Nephron progenitor cell (in vitro differentiated cells): ENCODE measurements around the gene GNMT.
"Not testable (repeated sequence)": the region's sequence is repeated elsewhere in the genome, so short reads cannot be mapped to it uniquely, and the experiment has no call there.

Experiments used
- DNase-seq: peaks from one replicate; pipeline ENCODE4 v3.0.0; 2021
- H3K27ac Mint-ChIP-seq: 2 replicates; pipeline ENCODE4 v1.8.0; 2021; ENCODE audit warnings: mild to moderate bottlenecking, moderate library complexity, mixed read lengths
- H3K27me3 Mint-ChIP-seq: 2 replicates; pipeline ENCODE4 v1.8.0; 2021; ENCODE audit warnings: mild to moderate bottlenecking, low read depth, mixed read lengths; ENCODE audit not compliant: poor library complexity
- H3K36me3 Mint-ChIP-seq: 2 replicates; pipeline ENCODE4 v1.8.0; 2021; ENCODE audit warnings: low read depth, mixed read lengths
- H3K4me1 Mint-ChIP-seq: 2 replicates; pipeline ENCODE4 v1.8.0; 2021; ENCODE audit warnings: mixed read lengths
- H3K4me3 Mint-ChIP-seq: 2 replicates; pipeline ENCODE4 v1.8.0; 2021; ENCODE audit warnings: mild to moderate bottlenecking, moderate library complexity, mixed read lengths
- H3K9me3 Mint-ChIP-seq: 2 replicates; pipeline ENCODE4 v1.8.0; 2021; ENCODE audit warnings: mild to moderate bottlenecking, moderate library complexity, mixed read lengths
- TF ChIP-seq, protein P1 (sequence below): fragments of 200-600 bp; sonication (generic); IDR thresholded peaks from 2 replicates; pipeline ENCODE4 v1.5.0; 2021; ENCODE audit warnings: antibody characterized with exemption

The GNMT gene

DNA sequence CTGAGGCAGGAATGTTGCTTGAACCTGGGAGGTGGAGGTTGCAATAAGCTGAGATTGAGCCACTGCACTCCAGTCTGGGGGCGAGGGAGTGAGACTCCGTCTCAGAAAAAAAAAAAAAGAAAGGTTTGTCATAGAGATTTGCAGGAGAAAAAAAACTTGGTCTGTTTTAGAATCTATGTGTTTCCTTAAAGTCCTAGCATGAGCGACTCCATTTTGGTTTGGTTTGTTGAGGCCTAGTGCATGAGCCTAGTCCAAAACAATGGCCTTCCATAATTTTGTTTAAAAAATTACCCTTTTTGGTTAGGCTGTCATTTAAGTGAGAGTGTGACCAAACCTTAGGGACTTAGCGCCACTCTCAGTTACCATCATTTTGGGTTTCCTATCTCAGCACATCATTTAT lies 8.2 kb upstream of the GNMT start:
- Mint-ChIP-seq H3K36me3 (peaks cover 4% of the 10 kb centered on the region), H3K4me1 (peaks cover 8% of the 10 kb centered on the region), H3K4me3 (no peak overlapping the region), H3K9me3 (no peaks in the 10 kb centered on the region), H3K27me3 (peaks cover 11% of the 10 kb centered on the region), H3K27ac (no peak overlapping the region)
- DNase-seq, result no peak
- TF ChIP-seq, protein P1, sequence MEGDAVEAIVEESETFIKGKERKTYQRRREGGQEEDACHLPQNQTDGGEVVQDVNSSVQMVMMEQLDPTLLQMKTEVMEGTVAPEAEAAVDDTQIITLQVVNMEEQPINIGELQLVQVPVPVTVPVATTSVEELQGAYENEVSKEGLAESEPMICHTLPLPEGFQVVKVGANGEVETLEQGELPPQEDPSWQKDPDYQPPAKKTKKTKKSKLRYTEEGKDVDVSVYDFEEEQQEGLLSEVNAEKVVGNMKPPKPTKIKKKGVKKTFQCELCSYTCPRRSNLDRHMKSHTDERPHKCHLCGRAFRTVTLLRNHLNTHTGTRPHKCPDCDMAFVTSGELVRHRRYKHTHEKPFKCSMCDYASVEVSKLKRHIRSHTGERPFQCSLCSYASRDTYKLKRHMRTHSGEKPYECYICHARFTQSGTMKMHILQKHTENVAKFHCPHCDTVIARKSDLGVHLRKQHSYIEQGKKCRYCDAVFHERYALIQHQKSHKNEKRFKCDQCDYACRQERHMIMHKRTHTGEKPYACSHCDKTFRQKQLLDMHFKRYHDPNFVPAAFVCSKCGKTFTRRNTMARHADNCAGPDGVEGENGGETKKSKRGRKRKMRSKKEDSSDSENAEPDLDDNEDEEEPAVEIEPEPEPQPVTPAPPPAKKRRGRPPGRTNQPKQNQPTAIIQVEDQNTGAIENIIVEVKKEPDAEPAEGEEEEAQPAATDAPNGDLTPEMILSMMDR, result no peak

DNA sequence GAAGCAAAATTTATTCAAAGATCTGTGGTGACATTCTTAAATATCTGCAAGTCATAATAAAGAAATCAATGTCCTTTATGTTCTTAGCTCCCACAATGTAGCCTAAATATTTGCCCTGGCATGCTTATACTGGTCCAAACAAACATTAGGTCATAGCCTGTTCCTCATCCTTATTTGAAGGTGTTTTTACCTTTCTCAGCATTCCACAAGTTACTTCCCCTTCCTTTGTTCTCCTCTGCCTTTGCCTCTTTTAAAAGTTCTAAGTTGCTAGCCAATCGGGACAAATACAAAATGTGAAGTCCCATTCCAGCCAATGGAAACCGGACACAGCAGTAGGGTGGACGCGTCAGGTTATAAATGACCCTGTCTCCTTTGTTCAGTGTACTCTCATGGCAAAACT lies 6.1 kb upstream of the GNMT start:
- H3K4me1 Mint-ChIP-seq, H3K36me3 Mint-ChIP-seq, H3K4me3 Mint-ChIP-seq, H3K9me3 Mint-ChIP-seq, DNase-seq, H3K27ac Mint-ChIP-seq: not testable (repeated sequence)
- H3K27me3 Mint-ChIP-seq, result peaks cover 28% of the 10 kb centered on the region

- peaks cover 6% of the 10 kb centered on the region for H3K4me1 Mint-ChIP-seq
- peaks cover 3% of the 10 kb centered on the region for H3K9me3 Mint-ChIP-seq
- H3K27ac Mint-ChIP-seq, result no peak overlapping the region
- TF ChIP-seq, protein P1, result no peak
- H3K36me3 Mint-ChIP-seq, result peaks cover 17% of the 10 kb centered on the region
- peaks cover 59% of the 10 kb centered on the region for H3K27me3 Mint-ChIP-seq
- H3K4me3 Mint-ChIP-seq, result no peak overlapping the region
- no peak for DNase-seq
Measured at GRCh38 chr6:42958125-42958524, 2.4 kb upstream of the GNMT start.

DNA sequence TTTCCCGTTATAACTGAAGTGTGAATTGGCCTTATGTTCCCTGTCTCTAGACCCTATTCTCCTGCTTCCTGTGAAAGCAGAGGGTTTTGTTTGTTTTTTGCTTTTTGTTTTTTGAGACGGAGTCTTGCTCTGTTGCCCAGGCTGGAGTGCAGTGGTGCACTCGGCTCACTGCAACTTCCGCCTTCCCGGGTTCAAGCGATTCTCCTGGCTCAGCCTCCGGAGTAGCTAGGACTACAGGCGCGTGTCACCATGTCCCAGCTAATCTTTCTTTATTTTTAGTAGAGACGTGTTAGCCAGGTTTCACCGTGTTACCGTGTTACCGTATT lies 674 bp upstream of the GNMT start:
- peaks cover 17% of the 10 kb centered on the region for H3K36me3 Mint-ChIP-seq
- peaks cover 62% of the 10 kb centered on the region for H3K27me3 Mint-ChIP-seq
- H3K9me3 Mint-ChIP-seq, result peaks cover 3% of the 10 kb centered on the region
- TF ChIP-seq, protein P1, result no peak
- no peak for DNase-seq
- H3K4me3 Mint-ChIP-seq, result peak overlapping the region; percentile 82
- H3K27ac Mint-ChIP-seq, result no peak overlapping the region
- peaks cover 6% of the 10 kb centered on the region for H3K4me1 Mint-ChIP-seq

GRCh38 chr6:42961020-42961470 lies 491 bp downstream of the GNMT start:
- H3K36me3 Mint-ChIP-seq, result peaks cover 22% of the 10 kb centered on the region
- peaks cover 6% of the 10 kb centered on the region for H3K4me1 Mint-ChIP-seq
- H3K9me3 Mint-ChIP-seq, result peaks cover 3% of the 10 kb centered on the region
- no peak for DNase-seq
- H3K27ac Mint-ChIP-seq, result no peak overlapping the region
- H3K27me3 Mint-ChIP-seq, result peaks cover 55% of the 10 kb centered on the region
- TF ChIP-seq, protein P1, result no peak
- peak overlapping the region; percentile 82 for H3K4me3 Mint-ChIP-seq

DNA sequence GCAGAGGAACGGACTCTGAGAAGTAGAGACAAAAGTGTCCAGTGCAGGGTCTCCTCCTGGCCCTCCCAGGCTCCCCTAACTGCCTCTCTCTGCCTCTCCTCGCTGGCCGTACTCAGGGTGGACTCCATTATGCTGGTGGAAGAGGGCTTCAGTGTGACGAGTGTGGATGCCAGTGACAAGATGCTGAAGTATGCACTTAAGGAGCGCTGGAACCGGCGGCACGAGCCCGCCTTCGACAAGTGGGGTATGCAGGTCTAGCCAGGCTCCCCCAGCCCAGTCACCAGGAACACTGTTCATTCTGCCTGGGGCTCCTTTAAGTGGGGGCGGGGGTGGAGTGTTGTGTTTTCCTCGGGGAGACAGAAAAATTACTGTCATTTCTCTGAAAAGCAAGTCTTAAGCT lies 1.5 kb downstream of the GNMT start:
- TF ChIP-seq, protein P1, result no peak
- Mint-ChIP-seq H3K9me3 (peaks cover 3% of the 10 kb centered on the region), H3K36me3 (peaks cover 18% of the 10 kb centered on the region), H3K27me3 (peaks cover 58% of the 10 kb centered on the region), H3K4me3 (no peak overlapping the region), H3K27ac (no peak overlapping the region), H3K4me1 (peaks cover 6% of the 10 kb centered on the region)
- no peak for DNase-seq
